GM21717 (cell line): ENCODE measurements around the gene SOD3.

Experiments
- ATAC-seq: cut with Tn5 transposase; IDR thresholded peaks from one replicate; pipeline ENCODE4 v1.9.1; 2021; ENCODE audit warnings: mild to moderate bottlenecking, moderate library complexity; ENCODE audit not compliant: unreplicated experiment

Gene SOD3

GRCh38 chr4:24801136-24801855 is 5.9 kb downstream of the SOD3 start:
- ATAC-seq: no peak

GRCh38 chr4:24802648-24803047 is 7.3 kb downstream of the SOD3 start:
- no peak for ATAC-seq

- ATAC-seq: no peak
These were observed 9.7 kb downstream of the SOD3 start for GRCh38 chr4:24805067-24805466.

GRCh38 chr4:24805566-24805965 is 10.2 kb downstream of the SOD3 start:
- no peak for ATAC-seq

- no peak for ATAC-seq
These were observed 11.0 kb downstream of the SOD3 start for GRCh38 chr4:24806206-24806990.

- no peak for ATAC-seq
These were observed 12.2 kb downstream of the SOD3 start for GRCh38 chr4:24807611-24808010.

GRCh38 chr4:24808261-24808660 is 12.9 kb downstream of the SOD3 start:
- ATAC-seq: no peak

GRCh38 chr4:24808955-24809354 is 13.6 kb downstream of the SOD3 start:
- ATAC-seq: no peak

- no peak for ATAC-seq
These were observed 14.0 kb downstream of the SOD3 start for GRCh38 chr4:24809376-24809775.

GRCh38 chr4:24809815-24810405 is 14.5 kb downstream of the SOD3 start:
- ATAC-seq: no peak

- ATAC-seq: no peak
These were observed 15.7 kb downstream of the SOD3 start for GRCh38 chr4:24810871-24811631.

- no peak for ATAC-seq
These were observed 18.4 kb downstream of the SOD3 start for GRCh38 chr4:24813732-24814131.

GRCh38 chr4:24816797-24817196 is 21.4 kb downstream of the SOD3 start:
- ATAC-seq: no peak

GRCh38 chr4:24820541-24820940 is 25.2 kb downstream of the SOD3 start:
- no peak for ATAC-seq

GRCh38 chr4:24824720-24825119 is 29.3 kb downstream of the SOD3 start:
- no peak for ATAC-seq

- ATAC-seq: no peak
These were observed 36.3 kb downstream of the SOD3 start for GRCh38 chr4:24831637-24832036.

GRCh38 chr4:24835696-24836095 is 40.3 kb downstream of the SOD3 start:
- ATAC-seq: no peak

- ATAC-seq: no peak
These were observed 41.4 kb downstream of the SOD3 start for GRCh38 chr4:24836661-24837242.

- ATAC-seq: no peak
These were observed 42.0 kb downstream of the SOD3 start for GRCh38 chr4:24837336-24837735.

- ATAC-seq: no peak
These were observed 42.4 kb downstream of the SOD3 start for GRCh38 chr4:24837781-24838180.

GRCh38 chr4:24840362-24840761 is 45.0 kb downstream of the SOD3 start:
- no peak for ATAC-seq
